ENCODE data around the gene CCNL2. TPM values are rescaled to one million over a fixed set of nuclear protein-coding genes. Genes with fewer than 3 reads are reported as not detected.
A peak's percentile ranks its signal among the peaks of the same experiment; 100 is the strongest.

CCNL2 gene
- total and polyA plus RNA-seq, 2 of the 13 experiments (the other 11 are each of a cell fraction or from before 2014, with no cell fraction given) = 105 to 340 TPM

- TF ChIP-seq ZNF407 (CRISPR knock-in tag; IDR thresholded peaks at IDR 0.05; ENCODE audit: not compliant biosample characterization) (peak; percentile 84), NFAT5 (CRISPR knock-in tag; IDR thresholded peaks at IDR 0.05) (no peak), ZNF619 (CRISPR knock-in tag; IDR thresholded peaks at IDR 0.05) (peak; percentile 99), XBP1 (CRISPR knock-in tag; IDR thresholded peaks at IDR 0.05) (no peak), ZNF766 (CRISPR knock-in tag; IDR thresholded peaks at IDR 0.05; ENCODE audit: borderline replicate concordance) (peak; percentile 36; the same call in 1 of the 2 replicates), RAD21 (CRISPR knock-in tag; IDR thresholded peaks at IDR 0.05) (peak; percentile 71), PRPF4 (IDR thresholded peaks at IDR 0.05; ENCODE audit: low read depth, low read length, poor library complexity, severe bottlenecking) (no peak), TCF7 (IDR thresholded peaks at IDR 0.05; ENCODE audit: low read depth) (no peak), ZNF274 (CRISPR knock-in tag; IDR thresholded peaks at IDR 0.05) (peak; percentile 96), ZNF430 (CRISPR knock-in tag; IDR thresholded peaks at IDR 0.05) (peak; percentile 88), ZNF672 (CRISPR knock-in tag; IDR thresholded peaks at IDR 0.05) (no peak), RORA (CRISPR knock-in tag; IDR thresholded peaks at IDR 0.05) (no peak), ZFP41 (CRISPR knock-in tag; IDR thresholded peaks at IDR 0.05; ENCODE audit: borderline replicate concordance) (peak; percentile 89), ZFY (CRISPR knock-in tag; IDR thresholded peaks at IDR 0.05) (peak; percentile 96), GLI4 (CRISPR knock-in tag; IDR thresholded peaks at IDR 0.05; ENCODE audit: borderline replicate concordance) (peak; percentile 78), PAF1 (CRISPR knock-in tag; IDR thresholded peaks at IDR 0.05) (no peak), FIP1L1 (IDR thresholded peaks at IDR 0.05; ENCODE audit: borderline replicate concordance, insufficient read depth, low read depth, low read length) (peak; percentile 88; the same call in 1 of the 2 replicates)
These were observed 24.0 kb downstream of the CCNL2 start, which contains the start of gene AURKAIP1 (continued) for GRCh38 chr1:1374929-1375662.
